ENCODE data around the gene IRX2. TPM values are rescaled to one million over a fixed set of nuclear protein-coding genes. Genes with fewer than 3 reads are reported as not detected.

Gene IRX2
- total RNA-seq, 1 donor from 2014 or later, result 3.7 TPM

DNA sequence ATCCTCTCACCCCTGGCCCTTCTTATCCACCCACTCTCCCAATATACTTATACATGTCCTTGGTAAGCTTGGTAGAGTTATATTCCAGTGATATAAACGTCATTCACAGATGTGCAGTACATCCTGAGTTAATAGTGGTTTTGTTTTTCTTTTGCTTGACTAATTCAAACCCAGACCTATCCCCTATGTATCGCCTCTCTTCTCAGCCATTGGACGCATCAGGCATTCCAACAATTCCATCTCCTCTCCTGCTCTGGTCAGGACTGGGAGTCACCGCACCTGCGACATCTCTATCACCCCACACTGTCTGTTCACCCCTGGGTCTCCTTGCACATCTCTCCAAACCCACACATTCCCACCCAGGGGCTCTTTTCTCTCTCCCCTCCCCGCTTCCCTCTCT, 21.9 kb upstream of the IRX2 start:
- Histone ChIP-seq H3K4me1 (no peaks in the 10 kb centered on the region), H3K4me3 (no peak overlapping the region), H3K9me3 (no peaks in the 10 kb centered on the region), H3K27ac (no peak overlapping the region), H3K27me3 (no peaks in the 10 kb centered on the region), H3K36me3 (no peaks in the 10 kb centered on the region)
- intact Hi-C loops (cut with DNase I), result no loop called here
- DNase-seq (ENCODE audit: extremely low spot score in 2 of 2), result no peak
- TF ChIP-seq POLR2AphosphoS5 (IDR thresholded peaks at IDR 0.05; ENCODE audit: insufficient read depth in 1 of 2, low read depth in 1 of 2) (no peak), POLR2A (IDR thresholded peaks at IDR 0.05) (no peak)
- TF ChIP-seq, protein P1, sequence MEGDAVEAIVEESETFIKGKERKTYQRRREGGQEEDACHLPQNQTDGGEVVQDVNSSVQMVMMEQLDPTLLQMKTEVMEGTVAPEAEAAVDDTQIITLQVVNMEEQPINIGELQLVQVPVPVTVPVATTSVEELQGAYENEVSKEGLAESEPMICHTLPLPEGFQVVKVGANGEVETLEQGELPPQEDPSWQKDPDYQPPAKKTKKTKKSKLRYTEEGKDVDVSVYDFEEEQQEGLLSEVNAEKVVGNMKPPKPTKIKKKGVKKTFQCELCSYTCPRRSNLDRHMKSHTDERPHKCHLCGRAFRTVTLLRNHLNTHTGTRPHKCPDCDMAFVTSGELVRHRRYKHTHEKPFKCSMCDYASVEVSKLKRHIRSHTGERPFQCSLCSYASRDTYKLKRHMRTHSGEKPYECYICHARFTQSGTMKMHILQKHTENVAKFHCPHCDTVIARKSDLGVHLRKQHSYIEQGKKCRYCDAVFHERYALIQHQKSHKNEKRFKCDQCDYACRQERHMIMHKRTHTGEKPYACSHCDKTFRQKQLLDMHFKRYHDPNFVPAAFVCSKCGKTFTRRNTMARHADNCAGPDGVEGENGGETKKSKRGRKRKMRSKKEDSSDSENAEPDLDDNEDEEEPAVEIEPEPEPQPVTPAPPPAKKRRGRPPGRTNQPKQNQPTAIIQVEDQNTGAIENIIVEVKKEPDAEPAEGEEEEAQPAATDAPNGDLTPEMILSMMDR (IDR thresholded peaks at IDR 0.05), result no peak

DNA sequence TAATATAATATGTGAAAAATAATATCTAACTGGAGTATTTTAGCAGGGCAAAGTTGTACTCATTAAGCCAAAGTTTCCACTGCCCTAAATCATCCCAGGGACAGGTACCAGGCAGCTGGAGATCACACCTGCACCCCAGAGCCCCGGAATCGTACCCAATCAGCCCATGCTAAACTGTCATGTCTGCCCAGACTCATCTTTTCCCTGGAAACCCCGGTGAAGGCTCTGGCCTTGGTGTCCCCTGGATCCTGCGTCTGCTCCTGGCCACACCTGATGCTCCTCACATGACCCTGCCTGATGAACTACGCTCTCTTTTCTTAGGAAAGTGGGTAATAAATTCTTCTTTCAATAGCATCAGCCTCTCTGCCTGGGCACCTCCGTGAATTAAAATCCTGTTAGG, 15.6 kb upstream of the IRX2 start:
- Histone ChIP-seq H3K27me3 (no peaks in the 10 kb centered on the region), H3K9me3 (no peaks in the 10 kb centered on the region), H3K4me1 (no peaks in the 10 kb centered on the region), H3K27ac (no peak overlapping the region), H3K36me3 (no peaks in the 10 kb centered on the region), H3K4me3 (no peak overlapping the region)
- DNase-seq (ENCODE audit: extremely low spot score in 2 of 2), result peak in 1 of 2 donors; percentile 79
- intact Hi-C loops (cut with DNase I), result no loop called here
- TF ChIP-seq, protein P1 (IDR thresholded peaks at IDR 0.05), result no peak

DNA sequence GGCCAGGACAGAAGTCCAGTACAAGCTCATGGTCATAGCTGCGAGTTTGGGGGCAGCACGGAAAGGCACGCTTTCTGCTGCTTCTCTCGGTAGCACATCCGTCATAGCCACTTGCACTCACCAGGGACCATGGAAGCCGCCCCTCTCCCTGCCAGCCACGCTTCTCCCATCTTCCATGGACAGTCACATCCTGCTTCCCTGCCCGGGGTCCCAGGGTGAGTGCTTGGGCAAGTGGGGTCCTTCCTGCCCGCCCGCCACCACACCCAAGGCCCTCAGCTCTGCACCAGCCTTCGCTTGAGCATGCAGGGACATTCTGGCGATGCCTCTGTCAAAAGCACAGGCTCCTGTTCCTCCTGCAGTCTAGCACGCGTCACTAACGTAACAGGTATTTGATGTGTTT, 13.1 kb upstream of the IRX2 start:
- Histone ChIP-seq H3K4me3 (no peak overlapping the region), H3K9me3 (no peaks in the 10 kb centered on the region), H3K36me3 (no peaks in the 10 kb centered on the region), H3K27ac (no peak overlapping the region), H3K4me1 (no peaks in the 10 kb centered on the region), H3K27me3 (no peaks in the 10 kb centered on the region)
- TF ChIP-seq, protein P1 (IDR thresholded peaks at IDR 0.05), result no peak
- TF ChIP-seq POLR2A (IDR thresholded peaks at IDR 0.05) (no peak), POLR2AphosphoS5 (IDR thresholded peaks at IDR 0.05; ENCODE audit: insufficient read depth in 1 of 2, low read depth in 1 of 2) (no peak)
- peak in 1 of 2 donors; percentile 67 for DNase-seq (ENCODE audit: extremely low spot score in 2 of 2)
- intact Hi-C loops (cut with DNase I), result no loop called here

DNA sequence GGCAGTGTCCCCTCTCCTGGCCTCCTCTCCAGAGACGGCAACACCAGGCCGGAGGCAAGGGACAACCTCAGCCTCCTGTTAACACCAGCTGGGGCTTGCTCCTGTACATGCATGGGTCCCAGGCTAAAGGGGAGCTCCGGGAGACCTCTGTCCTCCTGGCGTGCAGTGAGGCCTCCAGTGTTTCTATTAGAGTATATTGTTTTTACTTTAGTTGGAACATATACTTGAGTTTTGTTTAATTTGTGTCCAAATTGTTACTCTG, 12.0 kb upstream of the IRX2 start:
- TF ChIP-seq, protein P1 (IDR thresholded peaks at IDR 0.05), result no peak
- TF ChIP-seq POLR2A (IDR thresholded peaks at IDR 0.05) (no peak), POLR2AphosphoS5 (IDR thresholded peaks at IDR 0.05; ENCODE audit: insufficient read depth in 1 of 2, low read depth in 1 of 2) (no peak)
- Histone ChIP-seq H3K4me1 (no peaks in the 10 kb centered on the region), H3K4me3 (no peak overlapping the region), H3K27me3 (no peaks in the 10 kb centered on the region), H3K36me3 (no peaks in the 10 kb centered on the region), H3K9me3 (no peaks in the 10 kb centered on the region), H3K27ac (no peak overlapping the region)
- intact Hi-C loops (cut with DNase I), result no loop called here
- DNase-seq (ENCODE audit: extremely low spot score in 2 of 2), result peak in 1 of 2 donors; percentile 74

DNA sequence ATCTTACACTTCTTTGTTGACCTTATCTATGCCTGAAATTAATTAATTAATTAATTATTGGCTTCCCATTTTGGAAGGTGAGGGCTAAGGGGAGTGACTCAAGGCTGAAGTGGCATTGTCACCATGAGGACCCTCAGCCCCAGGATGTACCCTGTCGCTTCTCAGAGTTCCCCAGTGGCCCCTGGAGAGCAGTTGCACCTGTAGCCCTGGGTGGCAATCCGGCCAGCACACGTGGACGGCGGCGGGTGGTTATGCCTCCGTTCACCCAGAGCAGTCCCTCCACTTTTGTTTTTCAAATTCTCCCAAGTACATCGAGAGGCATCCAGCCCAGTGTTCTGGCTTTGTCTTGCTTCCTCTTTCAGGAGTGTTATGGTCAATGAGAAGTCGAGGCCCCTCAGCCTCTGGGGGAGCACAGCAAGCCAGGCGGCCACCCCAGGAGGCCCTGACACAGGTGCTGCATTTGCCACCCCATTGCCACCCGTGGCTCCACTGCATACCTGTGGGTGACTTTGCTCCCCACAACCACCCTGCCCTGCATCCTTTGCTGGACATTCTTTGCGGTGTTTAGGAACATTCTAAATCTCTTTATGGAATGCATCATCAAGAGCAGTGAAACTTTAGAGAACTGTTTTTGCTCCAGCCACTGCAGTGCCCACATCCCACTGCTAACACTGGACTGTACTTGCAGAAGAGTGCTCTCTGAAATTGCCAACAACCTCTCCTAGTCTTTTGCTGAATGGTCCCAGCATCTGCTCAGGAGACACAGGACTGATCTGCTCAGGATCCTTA, 11.5 kb upstream of the IRX2 start:
- H3K27ac ChIP-seq, result no peak overlapping the region
- TF ChIP-seq POLR2AphosphoS5 (IDR thresholded peaks at IDR 0.05; ENCODE audit: insufficient read depth in 1 of 2, low read depth in 1 of 2) (no peak), POLR2A (IDR thresholded peaks at IDR 0.05) (no peak)
- TF ChIP-seq, protein P1 (IDR thresholded peaks at IDR 0.05), result no peak
- no peaks in the 10 kb centered on the region for H3K27me3 ChIP-seq
- intact Hi-C loops (cut with DNase I), result no loop called here
- H3K36me3 ChIP-seq, result no peaks in the 10 kb centered on the region
- H3K4me1 ChIP-seq, result no peaks in the 10 kb centered on the region
- no peak overlapping the region for H3K4me3 ChIP-seq
- DNase-seq (ENCODE audit: extremely low spot score in 2 of 2), result no peak
- no peaks in the 10 kb centered on the region for H3K9me3 ChIP-seq

Measured in vagina (tissue), 2 donors.